Measurements from ENCODE around the gene PTTG2.
"Not testable (repeated sequence)": the region's sequence is repeated elsewhere in the genome, so short reads cannot be mapped to it uniquely, and the experiment has no call there.

The PTTG2 gene

DNA sequence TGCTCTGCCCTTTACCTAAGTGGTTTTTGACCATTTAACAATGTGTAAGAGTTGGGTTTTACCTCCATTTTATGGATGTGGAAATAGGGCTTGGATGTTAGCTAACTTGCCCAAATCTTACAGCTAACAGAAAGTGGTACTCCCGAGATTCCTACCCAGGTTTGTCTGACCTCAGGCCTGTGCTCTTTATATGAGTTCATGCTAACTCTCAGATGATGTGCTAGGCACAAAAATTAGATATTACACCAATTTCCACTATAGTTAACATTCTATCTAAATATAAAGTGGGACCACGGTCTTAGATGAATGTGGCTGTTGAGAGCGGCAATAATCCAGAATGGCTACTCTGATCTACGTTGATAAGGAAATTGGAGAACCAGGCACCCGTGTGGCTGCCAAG, at the start of gene PTTG2:
PTTG2 (plus strand) TSS at position 301 of the 400 bp plus-strand sequence; CDS start at position 338, 37 bp downstream.
- Mint-ChIP-seq H3K27me3 (no peaks in the 10 kb centered on the region), H3K36me3 (ENCODE audit: low read depth) (no peaks in the 10 kb centered on the region), H3K27ac (no peak within 1 kb of the TSS), H3K9me3 (no peaks in the 10 kb centered on the region), H3K4me3 (no peak within 1 kb of the TSS), H3K4me1 (ENCODE audit: low read depth) (peaks cover 15% of the 10 kb centered on the region)

DNA sequence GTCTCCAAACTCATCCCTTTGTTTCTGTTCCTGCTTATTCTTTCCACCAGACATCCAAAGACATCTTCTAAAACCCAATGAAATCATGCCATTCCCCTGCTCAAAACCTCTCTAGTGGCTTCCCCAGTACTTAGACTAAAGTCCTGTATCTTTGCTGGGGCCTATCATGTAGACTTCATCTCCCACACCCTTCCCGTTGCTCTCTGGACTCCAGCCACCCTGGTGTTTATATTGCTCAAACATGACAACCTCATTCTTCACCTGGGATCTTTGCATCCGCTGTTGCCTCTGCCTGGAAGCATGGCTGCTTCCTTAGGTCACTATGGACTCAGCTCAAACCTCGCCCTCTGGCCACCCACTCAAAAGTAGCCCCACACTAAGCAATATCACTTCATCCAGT, 45.7 kb upstream of the PTTG2 start:
- H3K9me3 Mint-ChIP-seq, result no peaks in the 10 kb centered on the region
- H3K36me3 Mint-ChIP-seq (ENCODE audit: low read depth), result peaks cover 4% of the 10 kb centered on the region
- H3K27ac Mint-ChIP-seq, result no peak overlapping the region
- no peak overlapping the region for H3K4me3 Mint-ChIP-seq
- H3K4me1 Mint-ChIP-seq (ENCODE audit: low read depth), result peaks cover 5% of the 10 kb centered on the region
- no peaks in the 10 kb centered on the region for H3K27me3 Mint-ChIP-seq

DNA sequence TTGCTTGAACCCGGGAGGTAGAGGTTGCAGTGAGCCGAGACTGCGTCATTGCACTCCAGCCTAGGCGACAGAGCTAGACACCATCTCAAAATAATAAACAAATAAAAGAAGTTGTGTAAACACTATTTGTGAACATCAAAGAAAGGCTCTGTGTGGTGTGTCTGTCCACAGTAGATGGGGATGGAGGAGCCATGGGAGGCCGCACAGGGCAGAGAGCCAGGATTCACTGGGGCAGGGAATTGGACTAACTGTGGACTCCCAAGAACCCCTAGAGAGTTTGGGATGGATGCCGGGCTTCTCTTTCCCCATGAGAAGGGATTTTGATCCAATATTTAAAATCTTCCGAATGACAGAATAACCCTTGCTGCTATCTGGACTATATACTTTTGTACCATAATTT, 42.8 kb upstream of the PTTG2 start:
- no peaks in the 10 kb centered on the region for H3K27me3 Mint-ChIP-seq
- H3K4me1 Mint-ChIP-seq (ENCODE audit: low read depth), result peaks cover 5% of the 10 kb centered on the region
- no peaks in the 10 kb centered on the region for H3K9me3 Mint-ChIP-seq
- no peak overlapping the region for H3K4me3 Mint-ChIP-seq
- peaks cover 3% of the 10 kb centered on the region for H3K36me3 Mint-ChIP-seq (ENCODE audit: low read depth)
- H3K27ac Mint-ChIP-seq, result no peak overlapping the region

DNA sequence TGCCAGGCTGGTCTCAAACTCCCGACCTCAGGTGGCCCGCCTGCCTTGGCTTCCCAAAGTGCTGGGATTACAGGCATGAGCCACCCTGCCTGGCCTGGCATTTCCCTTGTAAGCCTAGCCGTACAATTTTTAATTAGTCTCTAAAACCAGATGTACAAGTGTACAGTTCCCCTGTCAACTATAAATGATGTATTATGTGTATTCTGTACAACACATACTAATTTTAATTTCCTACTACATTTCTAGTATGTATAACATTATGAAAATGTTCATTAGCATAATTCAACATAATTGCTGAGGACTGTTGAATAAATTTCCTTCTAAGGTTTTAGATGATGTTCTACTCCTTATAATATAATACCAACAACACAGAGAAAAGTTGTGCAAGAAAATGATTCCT, 41.5 kb upstream of the PTTG2 start:
- H3K36me3 Mint-ChIP-seq (ENCODE audit: low read depth), result no peaks in the 10 kb centered on the region
- no peaks in the 10 kb centered on the region for H3K27me3 Mint-ChIP-seq
- no peaks in the 10 kb centered on the region for H3K9me3 Mint-ChIP-seq
- H3K4me3 Mint-ChIP-seq, result no peak overlapping the region
- no peak overlapping the region for H3K27ac Mint-ChIP-seq
- H3K4me1 Mint-ChIP-seq (ENCODE audit: low read depth), result peaks cover 8% of the 10 kb centered on the region

DNA sequence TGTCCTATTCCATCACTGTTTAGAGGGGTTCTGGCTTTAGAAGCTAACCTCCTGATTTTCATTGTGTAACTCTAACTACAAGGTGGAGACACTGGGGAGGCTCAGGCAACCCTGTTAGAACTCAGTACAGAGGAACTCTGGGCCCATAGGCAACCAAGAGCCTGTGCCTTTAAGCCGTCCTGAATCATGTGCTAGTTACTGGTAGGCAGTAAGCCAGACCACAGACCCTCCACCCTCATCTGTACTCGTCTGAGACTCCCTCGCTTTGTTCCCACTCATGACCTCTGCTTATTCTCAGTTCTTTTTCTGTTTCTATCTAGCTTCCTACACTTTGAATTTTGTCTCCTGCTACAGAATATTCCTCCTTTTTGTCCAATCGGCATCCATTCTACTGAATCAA, 37.9 kb upstream of the PTTG2 start:
- H3K27me3 Mint-ChIP-seq, result no peaks in the 10 kb centered on the region
- peaks cover 11% of the 10 kb centered on the region for H3K4me1 Mint-ChIP-seq (ENCODE audit: low read depth)
- no peak overlapping the region for H3K4me3 Mint-ChIP-seq
- H3K27ac Mint-ChIP-seq, result no peak overlapping the region
- H3K36me3 Mint-ChIP-seq (ENCODE audit: low read depth), result peaks cover 5% of the 10 kb centered on the region
- no peaks in the 10 kb centered on the region for H3K9me3 Mint-ChIP-seq

DNA sequence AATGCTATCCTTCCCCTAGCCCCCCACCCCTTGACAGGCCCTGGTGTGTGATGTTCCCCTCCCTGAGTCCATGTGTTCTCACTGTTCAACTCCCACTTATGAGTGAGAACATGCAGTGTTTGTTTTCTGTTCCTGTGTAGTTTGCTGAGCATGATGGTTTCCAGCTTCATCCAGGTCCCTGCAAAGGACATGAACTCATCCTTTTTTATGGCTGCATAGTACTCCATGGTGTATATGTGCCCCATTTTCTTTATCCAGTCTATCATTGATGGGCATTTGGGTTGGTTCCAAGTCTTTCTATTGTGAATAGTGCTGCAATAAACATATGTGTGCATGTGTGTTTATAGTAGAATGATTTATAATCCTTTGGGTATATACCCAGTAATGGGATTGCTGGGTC, 37.1 kb upstream of the PTTG2 start:
- H3K36me3 Mint-ChIP-seq (ENCODE audit: low read depth); H3K27me3 Mint-ChIP-seq; H3K9me3 Mint-ChIP-seq; H3K4me3 Mint-ChIP-seq; H3K27ac Mint-ChIP-seq: not testable (repeated sequence)
- peaks cover 19% of the 10 kb centered on the region for H3K4me1 Mint-ChIP-seq (ENCODE audit: low read depth)

DNA sequence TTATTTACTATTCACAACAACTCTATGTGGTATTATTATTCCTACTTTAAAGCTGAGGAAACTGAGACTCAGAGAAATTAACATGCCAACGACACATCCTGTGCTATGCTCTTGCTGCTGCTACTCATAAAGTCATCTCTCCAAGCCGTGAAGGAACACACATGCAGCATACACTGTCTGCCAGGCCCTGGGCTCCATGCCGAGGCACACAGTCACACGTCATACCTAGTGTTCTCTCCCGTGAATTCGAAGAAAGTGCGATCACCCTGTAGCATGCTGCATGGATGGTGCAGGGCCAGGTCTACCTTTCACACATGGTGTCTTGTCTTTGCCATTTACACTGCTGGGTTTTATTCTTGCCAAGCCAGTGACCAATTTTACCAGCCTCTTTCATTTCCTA, 35.3 kb upstream of the PTTG2 start:
- H3K9me3 Mint-ChIP-seq, result no peaks in the 10 kb centered on the region
- H3K4me3 Mint-ChIP-seq, result no peak overlapping the region
- H3K27ac Mint-ChIP-seq, result no peak overlapping the region
- H3K4me1 Mint-ChIP-seq (ENCODE audit: low read depth), result peaks cover 36% of the 10 kb centered on the region
- H3K27me3 Mint-ChIP-seq, result no peaks in the 10 kb centered on the region
- H3K36me3 Mint-ChIP-seq (ENCODE audit: low read depth), result peaks cover 10% of the 10 kb centered on the region

DNA sequence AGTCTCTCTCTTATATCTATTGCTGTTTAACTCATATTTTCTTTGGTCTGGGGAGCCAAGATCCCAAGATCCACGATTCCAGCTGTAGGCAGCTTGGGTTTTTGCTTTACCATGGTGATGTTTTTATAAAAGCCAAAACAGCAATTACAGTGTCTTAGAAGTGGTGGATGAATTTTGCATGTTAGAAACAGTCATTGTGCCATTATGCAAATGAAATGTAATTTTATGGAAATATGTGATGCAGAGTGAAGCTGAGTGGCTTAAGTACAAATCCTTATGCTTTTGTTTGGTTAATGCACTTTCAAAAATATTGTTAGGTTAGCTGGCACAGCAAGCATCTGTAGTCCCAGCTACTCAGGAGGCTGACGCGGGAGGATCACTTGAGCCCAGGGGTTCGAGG, 32.8 kb upstream of the PTTG2 start:
- H3K9me3 Mint-ChIP-seq, result no peaks in the 10 kb centered on the region
- H3K27ac Mint-ChIP-seq, result no peak overlapping the region
- H3K4me1 Mint-ChIP-seq (ENCODE audit: low read depth), result peaks cover 33% of the 10 kb centered on the region
- no peak overlapping the region for H3K4me3 Mint-ChIP-seq
- H3K27me3 Mint-ChIP-seq, result no peaks in the 10 kb centered on the region
- H3K36me3 Mint-ChIP-seq (ENCODE audit: low read depth), result peaks cover 11% of the 10 kb centered on the region

DNA sequence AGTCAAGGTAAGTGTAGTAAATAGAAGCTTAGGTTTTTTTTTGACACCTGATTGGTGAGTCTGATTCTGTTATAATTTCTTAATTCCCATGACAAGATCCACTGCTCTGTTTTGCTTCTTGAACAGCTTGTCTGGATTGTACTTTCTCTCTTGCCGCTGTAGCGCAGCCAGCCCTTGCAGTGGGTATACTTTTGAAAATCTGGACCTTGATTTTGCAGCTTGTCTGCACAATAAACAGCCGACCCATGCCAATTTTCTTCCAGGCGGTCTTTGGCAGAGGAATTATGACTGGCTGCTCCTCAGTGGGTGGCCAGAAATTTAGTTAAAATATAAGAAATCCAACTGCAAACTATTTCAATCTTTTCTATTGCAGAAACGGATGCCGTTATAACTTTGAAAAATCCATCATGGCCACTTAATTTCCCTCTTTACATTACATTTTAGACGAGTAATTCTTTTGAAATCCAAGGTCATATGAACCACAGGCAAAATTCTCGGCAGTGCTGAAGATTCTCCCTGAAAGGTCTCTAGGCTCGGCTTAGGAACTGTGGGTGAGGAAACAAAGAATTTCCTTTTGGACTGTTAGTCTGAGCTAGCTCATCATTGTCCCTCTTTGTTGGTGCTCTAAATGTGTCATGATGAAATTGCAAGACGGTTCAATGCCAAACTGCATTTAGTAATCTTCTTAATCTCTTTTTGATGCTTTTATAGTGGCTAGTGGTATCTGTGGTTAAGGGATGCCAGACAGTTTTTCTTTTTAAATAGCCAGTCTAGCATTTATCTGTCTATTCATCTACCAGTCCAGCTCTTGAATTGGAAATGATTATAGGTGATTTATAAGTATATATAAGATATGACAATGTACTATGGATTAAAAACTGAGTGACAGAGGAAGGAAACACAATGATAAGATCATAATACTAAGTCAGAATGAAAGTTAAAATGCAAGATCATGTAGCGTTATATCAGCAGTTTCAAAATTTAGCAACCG, 31.5 kb upstream of the PTTG2 start:
- H3K27me3 Mint-ChIP-seq, result no peaks in the 10 kb centered on the region
- peak overlapping the region; percentile 2 for H3K4me3 Mint-ChIP-seq
- H3K27ac Mint-ChIP-seq, result no peak overlapping the region
- H3K36me3 Mint-ChIP-seq (ENCODE audit: low read depth), result peaks cover 15% of the 10 kb centered on the region
- no peaks in the 10 kb centered on the region for H3K9me3 Mint-ChIP-seq
- H3K4me1 Mint-ChIP-seq (ENCODE audit: low read depth), result peaks cover 31% of the 10 kb centered on the region

DNA sequence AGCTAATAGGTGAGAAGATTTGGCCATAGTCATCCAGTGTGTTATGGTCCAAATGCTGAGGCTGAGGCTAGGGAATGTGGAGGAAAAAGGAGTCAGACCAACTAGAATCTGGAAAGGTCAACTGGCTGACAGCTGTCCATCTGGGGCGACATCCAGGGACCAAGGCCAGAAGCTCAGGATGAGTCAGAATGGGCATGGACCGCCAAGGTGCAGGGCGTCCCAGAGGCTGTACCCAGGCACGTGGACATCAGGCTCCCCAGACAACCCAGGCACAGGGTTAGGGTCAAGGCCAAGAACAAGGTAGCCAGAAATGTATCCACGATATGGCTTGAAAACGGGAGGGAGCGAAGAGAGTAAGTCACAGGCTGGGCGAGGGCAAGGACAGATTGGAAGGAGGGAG, 26.1 kb upstream of the PTTG2 start:
- H3K36me3 Mint-ChIP-seq (ENCODE audit: low read depth), result peaks cover 11% of the 10 kb centered on the region
- H3K27ac Mint-ChIP-seq, result no peak overlapping the region
- no peak overlapping the region for H3K4me3 Mint-ChIP-seq
- peaks cover 6% of the 10 kb centered on the region for H3K9me3 Mint-ChIP-seq
- peaks cover 11% of the 10 kb centered on the region for H3K4me1 Mint-ChIP-seq (ENCODE audit: low read depth)
- no peaks in the 10 kb centered on the region for H3K27me3 Mint-ChIP-seq

DNA sequence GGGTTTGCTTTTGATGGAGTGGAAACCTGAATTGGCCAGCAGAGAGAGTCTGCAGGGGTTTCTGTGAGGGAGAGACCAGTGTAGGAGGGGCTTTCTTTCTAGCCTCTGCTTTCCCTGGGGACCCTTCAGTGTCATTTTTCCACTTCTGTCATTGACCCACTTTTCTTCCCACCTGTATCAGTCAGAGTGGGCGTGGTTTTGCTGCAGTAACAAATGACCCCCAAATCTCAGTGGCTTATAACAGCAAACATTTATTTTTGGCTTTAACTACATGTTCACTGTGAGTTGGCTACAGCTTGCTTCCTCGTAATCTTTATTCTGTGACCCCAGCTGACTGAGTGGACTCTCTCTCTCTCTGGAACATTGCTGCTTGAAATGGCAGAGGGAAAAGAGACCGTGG, 25.6 kb upstream of the PTTG2 start:
- Mint-ChIP-seq H3K27me3 (no peaks in the 10 kb centered on the region), H3K9me3 (peaks cover 6% of the 10 kb centered on the region), H3K4me3 (no peak overlapping the region), H3K4me1 (ENCODE audit: low read depth) (peaks cover 6% of the 10 kb centered on the region), H3K27ac (no peak overlapping the region), H3K36me3 (ENCODE audit: low read depth) (peaks cover 9% of the 10 kb centered on the region)

DNA sequence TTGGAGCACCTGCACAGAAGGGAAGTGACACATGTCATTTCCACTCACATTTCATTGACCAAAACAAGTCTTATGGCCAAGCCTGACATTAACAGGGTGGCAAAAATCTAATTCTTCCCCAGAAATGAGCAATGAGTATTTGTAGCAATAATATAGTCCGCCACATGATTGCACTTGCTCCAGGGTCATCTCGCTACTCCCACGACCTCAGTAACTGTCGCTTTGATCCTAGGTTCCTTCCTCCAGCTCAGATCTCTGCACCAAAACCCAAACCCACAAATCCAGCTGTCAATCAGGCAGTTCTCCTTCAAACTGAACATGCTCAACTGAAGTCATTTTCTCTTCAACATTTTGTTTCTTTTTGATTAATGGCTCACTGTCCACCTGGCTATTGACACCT, 25.2 kb upstream of the PTTG2 start:
- H3K27ac Mint-ChIP-seq, result no peak overlapping the region
- H3K36me3 Mint-ChIP-seq (ENCODE audit: low read depth), result peaks cover 5% of the 10 kb centered on the region
- no peaks in the 10 kb centered on the region for H3K27me3 Mint-ChIP-seq
- H3K4me3 Mint-ChIP-seq, result no peak overlapping the region
- peaks cover 2% of the 10 kb centered on the region for H3K4me1 Mint-ChIP-seq (ENCODE audit: low read depth)
- peaks cover 6% of the 10 kb centered on the region for H3K9me3 Mint-ChIP-seq

DNA sequence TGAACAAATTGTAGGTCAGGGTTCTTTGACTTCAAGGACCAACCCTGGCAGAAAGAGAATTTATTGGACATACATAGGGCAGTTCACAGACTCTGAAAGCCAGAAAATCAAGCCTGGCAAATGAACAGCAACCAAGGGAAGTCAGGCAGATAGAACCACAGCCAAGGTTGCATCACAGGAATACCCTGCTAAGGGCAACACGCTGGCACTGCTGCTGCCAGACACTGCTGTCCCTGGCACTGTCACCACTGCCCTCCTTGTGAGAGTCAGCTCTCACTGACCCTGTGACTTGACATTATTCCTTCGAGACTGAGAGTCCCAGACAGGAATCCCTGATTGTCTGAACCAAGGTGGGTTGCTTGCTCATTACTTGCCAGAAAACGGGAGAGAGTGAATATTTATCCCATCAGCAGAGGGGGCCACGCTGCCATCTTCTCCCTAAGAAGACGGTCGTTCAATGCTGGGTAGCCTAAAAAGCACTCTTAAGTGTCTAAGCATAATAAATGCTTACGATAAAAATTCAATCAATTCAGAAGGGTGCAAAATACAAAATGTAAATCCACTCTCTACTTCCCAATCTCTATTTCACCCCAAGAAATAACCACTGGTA, 23.2 kb upstream of the PTTG2 start:
- Mint-ChIP-seq H3K36me3 (ENCODE audit: low read depth) (peaks cover 5% of the 10 kb centered on the region), H3K9me3 (peaks cover 6% of the 10 kb centered on the region), H3K4me3 (no peak overlapping the region), H3K27me3 (no peaks in the 10 kb centered on the region), H3K4me1 (ENCODE audit: low read depth) (no peaks in the 10 kb centered on the region), H3K27ac (no peak overlapping the region)

DNA sequence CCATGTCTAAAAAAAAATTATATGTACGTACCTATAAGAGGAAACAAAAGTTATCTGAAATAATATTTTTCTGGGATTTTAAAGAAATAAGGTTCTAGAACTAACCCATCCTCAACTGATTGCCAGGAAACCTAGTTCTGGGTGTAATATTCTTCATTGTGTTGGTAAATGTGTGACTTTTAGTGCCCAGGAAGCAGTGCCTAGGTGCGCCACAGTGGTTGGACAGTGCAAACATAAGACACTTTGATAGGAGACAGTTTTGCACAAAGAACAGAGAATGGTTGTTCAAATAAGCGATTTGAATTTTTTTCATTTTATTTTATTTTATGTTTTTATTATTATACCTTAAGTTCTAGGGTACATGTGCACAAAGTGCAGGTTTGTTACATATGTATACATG, 22.0 kb upstream of the PTTG2 start:
- no peak overlapping the region for H3K27ac Mint-ChIP-seq
- peaks cover 6% of the 10 kb centered on the region for H3K9me3 Mint-ChIP-seq
- H3K36me3 Mint-ChIP-seq (ENCODE audit: low read depth), result peaks cover 5% of the 10 kb centered on the region
- no peak overlapping the region for H3K4me3 Mint-ChIP-seq
- H3K27me3 Mint-ChIP-seq, result no peaks in the 10 kb centered on the region
- H3K4me1 Mint-ChIP-seq (ENCODE audit: low read depth), result peaks cover 1% of the 10 kb centered on the region

DNA sequence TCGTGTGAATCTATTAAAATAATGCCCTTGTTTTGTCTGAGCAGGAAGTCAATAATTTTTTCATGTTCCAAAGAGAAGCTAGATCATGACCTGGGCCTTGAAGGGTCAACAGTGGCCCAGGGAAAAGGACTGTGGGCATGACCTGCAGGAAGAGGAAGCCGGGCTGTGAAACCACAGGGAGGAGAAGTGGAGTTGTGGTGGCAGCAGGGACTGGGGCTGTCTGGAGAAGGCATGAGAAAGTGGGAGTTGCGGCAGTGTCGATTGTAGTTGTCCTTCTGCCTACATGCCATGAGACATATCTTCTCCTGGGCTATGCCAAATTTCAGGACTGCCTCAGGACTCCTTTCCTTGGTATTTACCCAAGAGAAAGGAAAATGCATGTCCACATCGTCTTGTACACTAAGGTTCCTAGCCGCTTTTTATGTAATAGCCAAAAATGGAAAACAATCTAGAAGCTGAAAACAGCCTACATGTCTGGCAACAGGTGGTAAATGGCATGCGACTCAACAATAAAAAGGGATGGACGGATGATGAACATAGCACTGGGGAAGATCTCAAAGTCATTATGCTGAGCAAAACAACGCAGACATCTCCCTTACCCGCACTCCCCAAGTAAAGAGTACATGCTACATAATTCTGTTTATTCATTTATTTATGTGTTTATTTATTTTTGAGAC, 13.6 kb upstream of the PTTG2 start:
- H3K4me3 Mint-ChIP-seq, result no peak overlapping the region
- H3K4me1 Mint-ChIP-seq (ENCODE audit: low read depth), result peaks cover 36% of the 10 kb centered on the region
- H3K27me3 Mint-ChIP-seq, result no peaks in the 10 kb centered on the region
- H3K9me3 Mint-ChIP-seq, result no peaks in the 10 kb centered on the region
- peaks cover 5% of the 10 kb centered on the region for H3K36me3 Mint-ChIP-seq (ENCODE audit: low read depth)
- no peak overlapping the region for H3K27ac Mint-ChIP-seq

Data from stimulated activated naive CD8-positive, alpha-beta T cell treated with anti-CD3 and anti-CD28 coated beads, Interleukin-15, Interleukin-2, amounts not matched to agents 100 ng/mL and 50 ng/mL, for 24 hours (primary cell).